OCI-LY3 (cell line): ENCODE results near the gene G3BP1.

ENCODE experiments used
- CTCF ChIP-seq: fragments of 200-600, 300-600 bp; sonication (generic); IDR thresholded peaks from 2 replicates; pipeline ENCODE4 v1.5.1; 2014; ENCODE audit warnings: antibody characterized with exemption, low read length, low read depth
- EZH2phosphoT487 ChIP-seq: fragments of 200-600 bp; shearing (Covaris generic); IDR thresholded peaks from 2 replicates; pipeline ENCODE4 v1.6.1; 2018; ENCODE audit warnings: antibody characterized with exemption, mixed run types, low read depth

- TF ChIP-seq CTCF = no peak
- no peak for TF ChIP-seq EZH2phosphoT487
These were observed 43.3 kb downstream of the G3BP1 start for GRCh38 chr5:151815051-151815450.
